ENCODE results near the gene TMEM184A.

DNA sequence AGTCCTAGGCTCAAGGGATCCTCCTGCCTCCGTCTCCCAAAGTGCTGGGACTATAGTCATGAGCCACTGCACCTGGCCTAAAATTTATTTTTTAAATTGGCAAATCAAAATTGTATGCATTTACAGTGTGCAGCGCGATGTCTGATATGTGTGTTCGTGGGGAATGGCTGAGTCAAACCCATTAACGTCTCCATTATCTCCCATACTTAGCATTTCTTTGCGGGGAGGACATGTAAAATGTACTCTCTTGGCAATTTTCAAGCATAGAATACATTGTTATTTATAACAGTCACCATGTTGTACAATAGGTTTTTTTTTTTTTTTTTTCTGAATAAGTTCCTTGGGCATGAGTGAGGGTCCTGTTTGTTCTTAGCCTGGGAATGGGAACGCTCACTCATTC, 3.8 kb downstream of the TMEM184A start:
- TF ChIP-seq, protein P1, sequence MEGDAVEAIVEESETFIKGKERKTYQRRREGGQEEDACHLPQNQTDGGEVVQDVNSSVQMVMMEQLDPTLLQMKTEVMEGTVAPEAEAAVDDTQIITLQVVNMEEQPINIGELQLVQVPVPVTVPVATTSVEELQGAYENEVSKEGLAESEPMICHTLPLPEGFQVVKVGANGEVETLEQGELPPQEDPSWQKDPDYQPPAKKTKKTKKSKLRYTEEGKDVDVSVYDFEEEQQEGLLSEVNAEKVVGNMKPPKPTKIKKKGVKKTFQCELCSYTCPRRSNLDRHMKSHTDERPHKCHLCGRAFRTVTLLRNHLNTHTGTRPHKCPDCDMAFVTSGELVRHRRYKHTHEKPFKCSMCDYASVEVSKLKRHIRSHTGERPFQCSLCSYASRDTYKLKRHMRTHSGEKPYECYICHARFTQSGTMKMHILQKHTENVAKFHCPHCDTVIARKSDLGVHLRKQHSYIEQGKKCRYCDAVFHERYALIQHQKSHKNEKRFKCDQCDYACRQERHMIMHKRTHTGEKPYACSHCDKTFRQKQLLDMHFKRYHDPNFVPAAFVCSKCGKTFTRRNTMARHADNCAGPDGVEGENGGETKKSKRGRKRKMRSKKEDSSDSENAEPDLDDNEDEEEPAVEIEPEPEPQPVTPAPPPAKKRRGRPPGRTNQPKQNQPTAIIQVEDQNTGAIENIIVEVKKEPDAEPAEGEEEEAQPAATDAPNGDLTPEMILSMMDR (IDR thresholded peaks at IDR 0.05) = no peak
- TF ChIP-seq EP300 (IDR thresholded peaks at IDR 0.05) = no peak
- TF ChIP-seq POLR2A (IDR thresholded peaks at IDR 0.05) = no peak
